T-cell (primary cell): ENCODE data around the gene ARHGEF18. TPM values are rescaled to one million over a fixed set of nuclear protein-coding genes. Genes with fewer than 3 reads are reported as not detected.

Experiments
- ATAC-seq, 4 experiments: fragments of 200-7000 bp in 3 of 4; fragments of 150-1000 bp in 1 of 4; cut with Tn5 transposase; replicated peaks in 1 of 4; 1 replicate in 3 of 4; 2 replicates in 1 of 4; pipeline ENCODE4 v1.10.0; 2021; ENCODE audit warnings: moderate library complexity in 3 of 4, mild to moderate bottlenecking in 2 of 4, moderate number of reproducible peaks in 1 of 4
- CTCF ChIA-PET, 2 donors: fragments of 300-600 bp; sonication (Branson Sonifier 250); formaldehyde crosslinking; loops; one replicate each; lab custom pipeline; 2022; ENCODE audit warnings: antibody characterized with exemption in 2 of 2; lab: Charles Lee
- POLR2A ChIA-PET, 2 donors: fragments of 300-600 bp; sonication (Branson Sonifier 250); formaldehyde crosslinking; loops; one replicate each; lab custom pipeline; 2022; ENCODE audit warnings: antibody characterized with exemption in 2 of 2; lab: Charles Lee
- DNase-seq, 35 experiments: peaks; one replicate each; pipeline versions ENCODE4 v3.0.0 to v3.0.0-alpha.2; 2013 to 2023
- H3K27ac ChIP-seq: one replicate; pipeline ENCODE4 v1.5.1; 2013; ENCODE audit warnings: low read length
- H3K27me3 ChIP-seq, 2 experiments: replicated peaks in 1 of 2; 1 replicate in 1 of 2; 2 replicates in 1 of 2; pipeline versions ENCODE4 v1.6.1 to v1.7.0; 2013; ENCODE audit warnings: low read length in 1 of 2, mixed read lengths in 1 of 2; ENCODE audit not compliant: control insufficient read depth in 2 of 2, insufficient read depth in 2 of 2; ENCODE audit errors: extremely low read depth in 1 of 2
- H3K36me3 ChIP-seq, 2 donors: 1 replicate in 1 of 2; 2 replicates in 1 of 2; pipeline versions ENCODE4 v1.6.1 to v1.7.0; 2013; ENCODE audit warnings: low read length in 1 of 2; ENCODE audit not compliant: control insufficient read depth in 2 of 2, insufficient read depth in 1 of 2; ENCODE audit errors: extremely low read depth in 1 of 2
- H3K4me1 ChIP-seq, 2 experiments: 1 replicate in 1 of 2; 2 replicates in 1 of 2; pipeline versions ENCODE4 v1.6.1 to v1.7.0; 2013; ENCODE audit warnings: low read length in 2 of 2, mixed read lengths in 1 of 2; ENCODE audit not compliant: insufficient read depth in 2 of 2, control insufficient read depth in 1 of 2; ENCODE audit errors: extremely low read depth in 1 of 2
- H3K4me3 ChIP-seq, 2 donors: 1 replicate in 1 of 2; 2 replicates in 1 of 2; pipeline versions ENCODE4 v1.5.1 to v1.7.0; 2013; ENCODE audit warnings: mild to moderate bottlenecking in 2 of 2, low read length in 1 of 2, moderate library complexity in 1 of 2; ENCODE audit not compliant: control insufficient read depth in 1 of 2; ENCODE audit errors: extremely low read depth in 1 of 2
- H3K9me3 ChIP-seq: 2 replicates; pipeline ENCODE4 v1.7.0; 2013
- H3K27ac Mint-ChIP-seq, 2 donors: one replicate each; pipeline ENCODE4 v1.8.0; 2020 to 2021; ENCODE audit warnings: mild to moderate bottlenecking in 2 of 2, mixed read lengths in 2 of 2
- H3K27me3 Mint-ChIP-seq, 2 donors: one replicate each; pipeline ENCODE4 v1.8.0; 2021 to 2022; ENCODE audit warnings: mixed read lengths in 2 of 2
- H3K36me3 Mint-ChIP-seq: one replicate; pipeline ENCODE4 v1.8.0; 2021; ENCODE audit warnings: mixed read lengths
- H3K4me1 Mint-ChIP-seq, 3 donors: one replicate each; pipeline ENCODE4 v1.8.0; 2020 to 2022; ENCODE audit warnings: mixed read lengths in 3 of 3, mild to moderate bottlenecking in 1 of 3
- H3K4me3 Mint-ChIP-seq, 3 donors: one replicate each; pipeline ENCODE4 v1.8.0; 2020 to 2022; ENCODE audit warnings: mild to moderate bottlenecking in 3 of 3, mixed read lengths in 3 of 3, moderate library complexity in 3 of 3
- H3K9me3 Mint-ChIP-seq, 3 donors: one replicate each; pipeline ENCODE4 v1.8.0; 2020 to 2022; ENCODE audit warnings: mixed read lengths in 3 of 3
- WGBS: methylation state at CpG from one replicate; pipeline ENCODE4 v1.1.5; 2013; ENCODE audit warnings: missing lambda C conversion rate; ENCODE audit not compliant: insufficient coverage; 5-methylcytosine and 5-hydroxymethylcytosine counted together
- total RNA-seq, 35 experiments: library from RNA in 6 of 35; stranded (reverse) in 6 of 35; fragments of 120-200 nt in 1 of 35; gene quantifications; one replicate each; pipeline versions ENCODE4 v1.2.1 to v1.2.4 and lab custom pipeline; 2013 to 2026

The ARHGEF18 gene
- total RNA-seq, 5 donors from 2014 or later (not counting 1 experiment from before 2014, with no cell fraction given) = 111 to 145 (median 126) TPM

- DNase-seq (no peak), ATAC-seq (no peak)
- peaks cover 38% of the 10 kb centered on the region for H3K36me3 Mint-ChIP-seq
- no peaks in the 10 kb centered on the region for H3K27me3 Mint-ChIP-seq
- Histone ChIP-seq H3K4me3 (no peak overlapping the region), H3K9me3 (no peaks in the 10 kb centered on the region), H3K36me3 (peaks cover 30 to 80% of the 10 kb centered on the region in 2 donors), H3K27me3 (no peaks in the 10 kb centered on the region), H3K4me1 (peaks cover 0 to 22% of the 10 kb centered on the region in 2 experiments), H3K27ac (no peak overlapping the region)
- no peak overlapping the region for H3K4me3 Mint-ChIP-seq
- H3K9me3 Mint-ChIP-seq = no peaks in the 10 kb centered on the region
- H3K4me1 Mint-ChIP-seq = peaks cover 28 to 42% (median 38%) of the 10 kb centered on the region in 3 donors
- ChIA-PET CTCF (no interaction called here), POLR2A (interaction anchor here in 1 of 2 donors (0.6 kb wide), 1 partner anchor 429 kb away, joined by 4 read pairs; no protein-coding TSS in a partner anchor)
- WGBS = 80% methylated on average over 1 of the region's 5 CpGs
- H3K27ac Mint-ChIP-seq = peak overlapping the region; percentile 43 to 44
Measured at GRCh38 chr19:7385062-7385461, 36.3 kb downstream of the ARHGEF18 start.

- ChIA-PET CTCF (no interaction called here), POLR2A (no interaction called here)
- Histone ChIP-seq H3K27ac (no peak overlapping the region), H3K4me3 (no peak overlapping the region), H3K36me3 (peaks cover 28 to 79% of the 10 kb centered on the region in 2 donors), H3K9me3 (no peaks in the 10 kb centered on the region), H3K4me1 (peaks cover 0 to 22% of the 10 kb centered on the region in 2 experiments), H3K27me3 (no peaks in the 10 kb centered on the region)
- 68% methylated on average over 8 of the region's 9 CpGs for WGBS
- Mint-ChIP-seq H3K4me3 (peak overlapping the region in 2 of 3 donors; percentile 21 to 62), H3K27ac (peak overlapping the region; percentile 78 to 80), H3K9me3 (no peaks in the 10 kb centered on the region), H3K4me1 (peaks cover 20 to 39% (median 38%) of the 10 kb centered on the region in 3 donors), H3K27me3 (no peaks in the 10 kb centered on the region), H3K36me3 (peaks cover 34% of the 10 kb centered on the region)
- no peak for DNase-seq
- ATAC-seq = no peak
Measured at GRCh38 chr19:7386308-7386707, 37.6 kb downstream of the ARHGEF18 start.

- Mint-ChIP-seq H3K4me1 (peaks cover 20 to 41% (median 39%) of the 10 kb centered on the region in 3 donors), H3K9me3 (no peaks in the 10 kb centered on the region), H3K27me3 (no peaks in the 10 kb centered on the region), H3K27ac (peak overlapping the region; percentile 78 to 80), H3K36me3 (peaks cover 36% of the 10 kb centered on the region), H3K4me3 (peak overlapping the region in 1 of 3 donors; percentile 13)
- Histone ChIP-seq H3K9me3 (no peaks in the 10 kb centered on the region), H3K4me3 (no peak overlapping the region), H3K36me3 (peaks cover 33 to 81% of the 10 kb centered on the region in 2 donors), H3K4me1 (peaks cover 0 to 22% of the 10 kb centered on the region in 2 experiments), H3K27me3 (no peaks in the 10 kb centered on the region), H3K27ac (no peak overlapping the region)
- ATAC-seq = no peak
- 100% methylated on average over 6 of the region's 8 CpGs for WGBS
- POLR2A ChIA-PET = interaction anchor here in 1 of 2 donors (0.5 kb wide), 1 partner anchor 307 kb away, joined by 8 read pairs; no protein-coding TSS in a partner anchor
- DNase-seq = no peak
- CTCF ChIA-PET = no interaction called here
Measured at GRCh38 chr19:7386769-7387168, 38.0 kb downstream of the ARHGEF18 start.

- no peak overlapping the region for H3K4me3 Mint-ChIP-seq
- ChIA-PET CTCF (no interaction called here), POLR2A (no interaction called here)
- Histone ChIP-seq H3K9me3 (no peaks in the 10 kb centered on the region), H3K36me3 (peaks cover 19 to 53% of the 10 kb centered on the region in 2 donors), H3K4me1 (peaks cover 13 to 42% of the 10 kb centered on the region in 2 experiments), H3K27me3 (no peaks in the 10 kb centered on the region), H3K4me3 (no peak overlapping the region), H3K27ac (no peak overlapping the region)
- H3K9me3 Mint-ChIP-seq = no peaks in the 10 kb centered on the region
- no peak for DNase-seq
- H3K27me3 Mint-ChIP-seq = no peaks in the 10 kb centered on the region
- ATAC-seq = no peak
- 88% methylated on average over 6 of the region's 14 CpGs for WGBS
- peak overlapping the region; percentile 52 to 73 for H3K27ac Mint-ChIP-seq
- H3K4me1 Mint-ChIP-seq = peaks cover 26 to 45% (median 45%) of the 10 kb centered on the region in 3 donors
- peaks cover 15% of the 10 kb centered on the region for H3K36me3 Mint-ChIP-seq
Measured at GRCh38 chr19:7391218-7391670, 42.5 kb downstream of the ARHGEF18 start.

- H3K9me3 Mint-ChIP-seq = no peaks in the 10 kb centered on the region
- Histone ChIP-seq H3K27me3 (no peaks in the 10 kb centered on the region), H3K36me3 (peaks cover 16 to 38% of the 10 kb centered on the region in 2 donors), H3K9me3 (no peaks in the 10 kb centered on the region), H3K4me3 (no peak overlapping the region), H3K4me1 (peaks cover 15 to 48% of the 10 kb centered on the region in 2 experiments), H3K27ac (peak overlapping the region; percentile 9)
- ChIA-PET POLR2A (interaction anchor here in 1 of 2 donors (1.1 kb wide), 1 partner anchor 39 kb away, joined by 8 read pairs; no protein-coding TSS in a partner anchor), CTCF (no interaction called here)
- peaks cover 25 to 48% (median 47%) of the 10 kb centered on the region in 3 donors for H3K4me1 Mint-ChIP-seq
- H3K27ac Mint-ChIP-seq = peak overlapping the region; percentile 37 to 70
- ATAC-seq (peak in 1 of 4 experiments; percentile 16), DNase-seq (peak in 1 of 35 experiments; percentile 27)
- H3K27me3 Mint-ChIP-seq = no peaks in the 10 kb centered on the region
- H3K4me3 Mint-ChIP-seq = peak overlapping the region; percentile 57 to 80 (median 78)
- peaks cover 12% of the 10 kb centered on the region for H3K36me3 Mint-ChIP-seq
- 73% methylated on average over 2 of the region's 2 CpGs for WGBS
Measured at GRCh38 chr19:7393459-7393858, 44.7 kb downstream of the ARHGEF18 start.

GRCh38 chr19:7393939-7394730, 45.4 kb downstream of the ARHGEF18 start:
- no peak for DNase-seq
- H3K27me3 ChIP-seq = no peaks in the 10 kb centered on the region
- peaks cover 32 to 54% (median 53%) of the 10 kb centered on the region in 3 donors for H3K4me1 Mint-ChIP-seq

More at GRCh38 chr19:7393939-7394730, 45.4 kb downstream of the ARHGEF18 start:
- peak overlapping the region; percentile 23 to 56 for H3K4me3 ChIP-seq
- peaks cover 17% of the 10 kb centered on the region for H3K36me3 Mint-ChIP-seq
- CTCF ChIA-PET = interaction anchor here in 1 of 2 donors (1.0 kb wide), 1 partner anchor 40 kb away, joined by 3 read pairs; no protein-coding TSS in a partner anchor
- H3K27me3 Mint-ChIP-seq = no peaks in the 10 kb centered on the region
- peaks cover 18 to 50% of the 10 kb centered on the region in 2 experiments for H3K4me1 ChIP-seq
- POLR2A ChIA-PET = interaction anchor here in 1 of 2 donors (0.6 to 0.7 kb wide), 2 partner anchors 10 to 226 kb away, joined by 3 to 5 read pairs; no protein-coding TSS in a partner anchor
- no peak for ATAC-seq
- H3K4me3 Mint-ChIP-seq = peak overlapping the region; percentile 78 to 86 (median 80)
- peaks cover 16 to 39% of the 10 kb centered on the region in 2 donors for H3K36me3 ChIP-seq
- 45% methylated on average over 8 of the region's 13 CpGs for WGBS
- peak overlapping the region; percentile 47 for H3K27ac ChIP-seq
- H3K27ac Mint-ChIP-seq = peak overlapping the region; percentile 37 to 70
- no peaks in the 10 kb centered on the region for H3K9me3 Mint-ChIP-seq
- H3K9me3 ChIP-seq = no peaks in the 10 kb centered on the region
